ENCODE data around the gene KIF19. TPM values are rescaled to one million over a fixed set of nuclear protein-coding genes. Genes with fewer than 3 reads are reported as not detected.
"Not testable (repeated sequence)": the region's sequence is repeated elsewhere in the genome, so short reads cannot be mapped to it uniquely, and the experiment has no call there.

KIF19 gene
- total RNA-seq, 1 donor from 2014 or later: 0.16 TPM

GRCh38 chr17:74394275-74394950 lies 68.4 kb downstream of the KIF19 start:
- ATAC-seq: no peak
- intact Hi-C loops (cut with DNase I): no loop called here
- DNase-seq (ENCODE audit: missing footprints): no peak

GRCh38 chr17:74394977-74395376 lies 69.0 kb downstream of the KIF19 start:
- intact Hi-C loops (cut with DNase I): no loop called here
- DNase-seq (ENCODE audit: missing footprints): no peak
- ATAC-seq: no peak

- intact Hi-C loops (cut with DNase I): no loop called here
- ATAC-seq: no peak
- DNase-seq (ENCODE audit: missing footprints): no peak
Observed at GRCh38 chr17:74396567-74396966, 70.5 kb downstream of the KIF19 start.

- DNase-seq (ENCODE audit: missing footprints) (no peak), ATAC-seq (no peak)
- intact Hi-C loops (cut with DNase I): no loop called here
Observed at GRCh38 chr17:74402048-74402447, 76.0 kb downstream of the KIF19 start.

GRCh38 chr17:74403512-74404137 lies 77.6 kb downstream of the KIF19 start:
- DNase-seq (ENCODE audit: missing footprints) (no peak), ATAC-seq (no peak)
- intact Hi-C loops (cut with DNase I): no loop called here

- DNase-seq (ENCODE audit: missing footprints) (no peak), ATAC-seq (no peak)
- intact Hi-C loops (cut with DNase I): no loop called here
Observed at GRCh38 chr17:74404218-74404617, 78.2 kb downstream of the KIF19 start.

GRCh38 chr17:74404789-74405188 lies 78.8 kb downstream of the KIF19 start:
- ATAC-seq: no peak
- no peak for DNase-seq (ENCODE audit: missing footprints)
- intact Hi-C loops (cut with DNase I): no loop called here

- ATAC-seq; DNase-seq (ENCODE audit: missing footprints); intact Hi-C loops (cut with DNase I): not testable (repeated sequence)
Observed at GRCh38 chr17:74405311-74405710, 79.3 kb downstream of the KIF19 start.

Other genes with a start within 250 kb of the KIF19 start
- 747 TPM for gene RPL38, start 122.5 kb upstream of the KIF19 start, total RNA-seq
- 39.2 TPM for gene TTYH2, start 112.7 kb upstream of the KIF19 start, total RNA-seq
- gene DNAI2, start 52.0 kb upstream of the KIF19 start, total RNA-seq: not detected
- not detected for gene BTBD17, start 35.6 kb downstream of the KIF19 start, total RNA-seq
- gene GPR142, start 41.3 kb downstream of the KIF19 start, total RNA-seq: not detected
- gene GPRC5C, start 105.9 kb downstream of the KIF19 start, total RNA-seq: 37.2 TPM
- 2.4 TPM for gene CD300A, start 140.4 kb downstream of the KIF19 start, total RNA-seq
- 0.19 TPM for gene CD300LB, start 205.2 kb downstream of the KIF19 start, total RNA-seq
- gene CD300C, start 219.9 kb downstream of the KIF19 start, total RNA-seq: 1.2 TPM
- gene CD300H, start 241.3 kb downstream of the KIF19 start, total RNA-seq: not detected